ENCODE data around the gene FAR2. TPM values are rescaled to one million over a fixed set of nuclear protein-coding genes. Genes with fewer than 3 reads are reported as not detected.
A peak's percentile ranks its signal among the peaks of the same experiment; 100 is the strongest.

The FAR2 gene
- total RNA-seq, 1 donor from 2014 or later = 3.9 TPM

DNA sequence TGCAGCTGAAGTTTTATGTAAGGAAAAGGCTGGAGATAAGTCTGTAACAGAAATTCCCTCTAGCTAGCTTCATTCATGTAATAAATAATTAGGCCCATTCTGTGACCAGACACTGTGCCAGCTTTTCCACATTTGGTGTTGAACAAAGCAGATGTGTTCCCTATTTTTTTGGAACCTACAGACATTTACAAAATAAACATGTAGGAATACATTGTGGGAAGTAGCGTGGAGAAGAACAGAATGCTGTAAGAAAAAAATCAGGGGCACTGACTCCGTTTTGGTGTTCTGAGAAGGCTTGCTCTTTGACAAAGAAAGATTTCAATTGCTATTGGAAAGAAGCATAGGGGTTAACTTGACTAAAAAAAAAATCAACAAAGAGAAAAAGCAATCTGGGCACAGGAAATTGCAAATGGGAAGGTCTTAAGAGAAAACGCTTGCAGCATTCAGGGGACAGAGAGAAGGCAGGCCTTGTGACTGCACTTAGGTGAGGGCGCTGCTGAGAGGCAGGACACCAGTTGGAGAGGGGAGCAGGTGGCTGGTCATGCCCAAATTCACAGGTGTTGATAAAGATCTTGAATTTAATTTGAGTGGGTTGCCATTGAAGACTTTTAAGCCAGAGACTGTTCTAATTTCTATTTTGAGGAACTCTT is 4.0 kb downstream of the FAR2 start:
- Histone ChIP-seq H3K79me2 (ENCODE audit: insufficient read depth, low read length) (peaks cover 28% of the 10 kb centered on the region), H3K4me2 (ENCODE audit: low read length) (no peak overlapping the region), H3K9ac (ENCODE audit: low read length) (no peak overlapping the region), H4K20me1 (ENCODE audit: insufficient read depth, low read length) (no peaks in the 10 kb centered on the region), H3K27ac (ENCODE audit: low read depth, low read length) (no peak overlapping the region), H3K4me3 (ENCODE audit: insufficient read depth, low read depth, low read length) (no peak overlapping the region), H2AFZ (ENCODE audit: low read depth, low read length) (no peak overlapping the region), H3K9me3 (ENCODE audit: insufficient read depth, low read depth, low read length) (no peaks in the 10 kb centered on the region), H3K36me3 (ENCODE audit: insufficient read depth, low read length) (no peaks in the 10 kb centered on the region), H3K27me3 (ENCODE audit: insufficient read depth, low read length) (no peaks in the 10 kb centered on the region), H3K4me1 (ENCODE audit: insufficient read depth, low read length) (peaks cover 23% of the 10 kb centered on the region)
- TF ChIP-seq EZH2 (IDR thresholded peaks at IDR 0.05; ENCODE audit: insufficient read depth, low read length) = no peak
- TF ChIP-seq, protein P1, sequence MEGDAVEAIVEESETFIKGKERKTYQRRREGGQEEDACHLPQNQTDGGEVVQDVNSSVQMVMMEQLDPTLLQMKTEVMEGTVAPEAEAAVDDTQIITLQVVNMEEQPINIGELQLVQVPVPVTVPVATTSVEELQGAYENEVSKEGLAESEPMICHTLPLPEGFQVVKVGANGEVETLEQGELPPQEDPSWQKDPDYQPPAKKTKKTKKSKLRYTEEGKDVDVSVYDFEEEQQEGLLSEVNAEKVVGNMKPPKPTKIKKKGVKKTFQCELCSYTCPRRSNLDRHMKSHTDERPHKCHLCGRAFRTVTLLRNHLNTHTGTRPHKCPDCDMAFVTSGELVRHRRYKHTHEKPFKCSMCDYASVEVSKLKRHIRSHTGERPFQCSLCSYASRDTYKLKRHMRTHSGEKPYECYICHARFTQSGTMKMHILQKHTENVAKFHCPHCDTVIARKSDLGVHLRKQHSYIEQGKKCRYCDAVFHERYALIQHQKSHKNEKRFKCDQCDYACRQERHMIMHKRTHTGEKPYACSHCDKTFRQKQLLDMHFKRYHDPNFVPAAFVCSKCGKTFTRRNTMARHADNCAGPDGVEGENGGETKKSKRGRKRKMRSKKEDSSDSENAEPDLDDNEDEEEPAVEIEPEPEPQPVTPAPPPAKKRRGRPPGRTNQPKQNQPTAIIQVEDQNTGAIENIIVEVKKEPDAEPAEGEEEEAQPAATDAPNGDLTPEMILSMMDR (IDR thresholded peaks at IDR 0.05; ENCODE audit: insufficient read depth, low read depth, low read length) = no peak
- Mint-ChIP-seq H3K4me1 (ENCODE audit: low read depth, unreplicated experiment) (no peaks in the 10 kb centered on the region), H3K9me3 (ENCODE audit: unreplicated experiment) (no peaks in the 10 kb centered on the region), H3K36me3 (ENCODE audit: low read depth, unreplicated experiment) (no peaks in the 10 kb centered on the region), H3K4me3 (ENCODE audit: unreplicated experiment) (no peak overlapping the region), H3K27ac (ENCODE audit: unreplicated experiment) (no peak overlapping the region), H3K27me3 (ENCODE audit: low read depth, unreplicated experiment) (peaks cover 11% of the 10 kb centered on the region)
- FAIRE-seq (no peak), DNase-seq (ENCODE audit: low read depth) (no peak)

GRCh38 chr12:29155079-29155478 is 6.0 kb downstream of the FAR2 start:
- H3K27ac ChIP-seq (ENCODE audit: low read depth, low read length) = no peak overlapping the region
- DNase-seq (ENCODE audit: low read depth) = no peak
- H3K27me3 ChIP-seq (ENCODE audit: insufficient read depth, low read length) = no peaks in the 10 kb centered on the region
- H3K4me2 ChIP-seq (ENCODE audit: low read length) = no peak overlapping the region
- H3K4me3 Mint-ChIP-seq (ENCODE audit: unreplicated experiment) = no peak overlapping the region
- H2AFZ ChIP-seq (ENCODE audit: low read depth, low read length) = no peak overlapping the region
- no peaks in the 10 kb centered on the region for H4K20me1 ChIP-seq (ENCODE audit: insufficient read depth, low read length)
- no peaks in the 10 kb centered on the region for H3K4me1 Mint-ChIP-seq (ENCODE audit: low read depth, unreplicated experiment)
- peaks cover 24% of the 10 kb centered on the region for H3K79me2 ChIP-seq (ENCODE audit: insufficient read depth, low read length)
- no peak overlapping the region for H3K27ac Mint-ChIP-seq (ENCODE audit: unreplicated experiment)
- H3K27me3 Mint-ChIP-seq (ENCODE audit: low read depth, unreplicated experiment) = peaks cover 3% of the 10 kb centered on the region
- H3K9me3 ChIP-seq (ENCODE audit: insufficient read depth, low read depth, low read length) = no peaks in the 10 kb centered on the region
- no peaks in the 10 kb centered on the region for H3K9me3 Mint-ChIP-seq (ENCODE audit: unreplicated experiment)
- no peak overlapping the region for H3K4me3 ChIP-seq (ENCODE audit: insufficient read depth, low read depth, low read length)
- H3K36me3 ChIP-seq (ENCODE audit: insufficient read depth, low read length) = no peaks in the 10 kb centered on the region
- H3K9ac ChIP-seq (ENCODE audit: low read length) = no peak overlapping the region
- H3K36me3 Mint-ChIP-seq (ENCODE audit: low read depth, unreplicated experiment) = no peaks in the 10 kb centered on the region
- no peak for FAIRE-seq
- peaks cover 22% of the 10 kb centered on the region for H3K4me1 ChIP-seq (ENCODE audit: insufficient read depth, low read length)
- TF ChIP-seq EZH2 (IDR thresholded peaks at IDR 0.05; ENCODE audit: insufficient read depth, low read length) = no peak
- TF ChIP-seq, protein P1 (IDR thresholded peaks at IDR 0.05; ENCODE audit: insufficient read depth, low read depth, low read length) = no peak

DNA sequence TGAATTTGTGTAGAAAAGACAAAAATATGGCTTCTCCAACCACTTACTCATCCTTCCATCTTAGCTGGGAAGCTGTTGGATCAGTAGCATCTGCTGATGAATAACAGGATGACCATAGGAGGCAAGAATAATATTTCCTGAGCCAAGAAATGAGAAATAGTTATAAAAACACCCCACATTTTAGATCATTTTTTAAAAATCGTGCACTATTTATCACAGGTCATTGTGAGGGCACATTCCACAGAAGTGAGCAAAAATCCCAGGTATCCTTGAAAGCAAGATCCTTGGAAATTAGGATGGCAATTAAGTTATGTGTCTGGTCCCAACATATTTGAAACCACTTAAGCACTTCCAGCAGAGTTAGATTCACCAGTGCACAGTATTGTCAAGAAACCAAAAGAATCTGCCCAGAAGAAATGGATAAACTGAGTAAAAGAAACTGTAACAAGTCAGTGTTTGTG is 8.4 kb downstream of the FAR2 start:
- Histone ChIP-seq H3K79me2 (ENCODE audit: insufficient read depth, low read length) (peaks cover 18% of the 10 kb centered on the region), H3K36me3 (ENCODE audit: insufficient read depth, low read length) (no peaks in the 10 kb centered on the region), H3K27ac (ENCODE audit: low read depth, low read length) (peak overlapping the region; percentile 85), H4K20me1 (ENCODE audit: insufficient read depth, low read length) (no peaks in the 10 kb centered on the region), H3K4me1 (ENCODE audit: insufficient read depth, low read length) (peaks cover 20% of the 10 kb centered on the region), H3K9me3 (ENCODE audit: insufficient read depth, low read depth, low read length) (no peaks in the 10 kb centered on the region), H3K9ac (ENCODE audit: low read length) (peak overlapping the region; percentile 70), H3K4me2 (ENCODE audit: low read length) (peak overlapping the region; percentile 76), H3K4me3 (ENCODE audit: insufficient read depth, low read depth, low read length) (peak overlapping the region; percentile 13), H3K27me3 (ENCODE audit: insufficient read depth, low read length) (no peaks in the 10 kb centered on the region), H2AFZ (ENCODE audit: low read depth, low read length) (no peak overlapping the region)
- Mint-ChIP-seq H3K27me3 (ENCODE audit: low read depth, unreplicated experiment) (no peaks in the 10 kb centered on the region), H3K9me3 (ENCODE audit: unreplicated experiment) (no peaks in the 10 kb centered on the region), H3K4me3 (ENCODE audit: unreplicated experiment) (no peak overlapping the region), H3K27ac (ENCODE audit: unreplicated experiment) (no peak overlapping the region), H3K4me1 (ENCODE audit: low read depth, unreplicated experiment) (no peaks in the 10 kb centered on the region), H3K36me3 (ENCODE audit: low read depth, unreplicated experiment) (peaks cover 2% of the 10 kb centered on the region)
- TF ChIP-seq, protein P1 (IDR thresholded peaks at IDR 0.05; ENCODE audit: insufficient read depth, low read depth, low read length) = no peak
- TF ChIP-seq EZH2 (IDR thresholded peaks at IDR 0.05; ENCODE audit: insufficient read depth, low read length) = no peak
- DNase-seq (ENCODE audit: low read depth) (peak; percentile 85), FAIRE-seq (peak; percentile 76)
